Spleen (tissue), 7 donors: ENCODE results near the gene ZSCAN29.

Source experiments
- POLR2A ChIP-seq, 3 donors: fragments of 450-650 bp; IDR thresholded peaks; one replicate each; pipeline ENCODE4 v1.5.1; 2017; ENCODE audit warnings: antibody characterized with exemption in 3 of 3, mild to moderate bottlenecking in 1 of 3
- TF ChIP-seq, protein P1 (sequence below), 11 experiments: fragments of 200-600 bp in 7 of 11; fragments of 450-650 bp in 4 of 11; sonication (generic) in 4 of 11; IDR thresholded peaks in 8 of 11; conservative IDR thresholded peaks in 3 of 11; 1 replicate in 7 of 11; 2 replicates in 4 of 11; pipeline versions ENCODE4 v1.4.0 to v1.8.0; 2016 to 2021; ENCODE audit warnings: antibody characterized with exemption in 11 of 11, inconsistent platforms in 4 of 11, mild to moderate bottlenecking in 1 of 11
- donor health status: DM: no; HTN: no; CAD: no; lungs with moderate emphysema.
- donor health status: DM: no; HTN: no; CAD: no.
- donor health status: DM: no; HTN: no; CAD: no.

DNA sequence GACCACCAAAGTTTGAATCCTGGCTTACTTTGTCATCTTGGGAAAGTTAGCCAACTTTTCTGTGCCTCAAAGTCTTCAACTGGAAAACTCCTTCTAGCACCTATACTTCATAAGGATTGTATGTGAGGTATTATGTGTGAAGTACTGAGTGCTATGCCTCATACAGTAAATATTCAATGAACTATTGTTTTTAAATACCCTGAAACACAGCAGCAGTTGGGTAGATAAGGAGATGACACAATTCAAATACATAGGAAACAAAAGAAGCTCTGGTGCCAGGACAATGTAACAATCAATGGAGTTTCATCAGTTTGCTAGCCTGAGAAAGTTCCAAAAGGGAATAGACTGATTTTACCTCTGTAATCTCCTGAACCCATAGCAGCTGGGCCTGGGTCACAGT lies 43.4 kb upstream of the ZSCAN29 start:
- TF ChIP-seq, protein P1, sequence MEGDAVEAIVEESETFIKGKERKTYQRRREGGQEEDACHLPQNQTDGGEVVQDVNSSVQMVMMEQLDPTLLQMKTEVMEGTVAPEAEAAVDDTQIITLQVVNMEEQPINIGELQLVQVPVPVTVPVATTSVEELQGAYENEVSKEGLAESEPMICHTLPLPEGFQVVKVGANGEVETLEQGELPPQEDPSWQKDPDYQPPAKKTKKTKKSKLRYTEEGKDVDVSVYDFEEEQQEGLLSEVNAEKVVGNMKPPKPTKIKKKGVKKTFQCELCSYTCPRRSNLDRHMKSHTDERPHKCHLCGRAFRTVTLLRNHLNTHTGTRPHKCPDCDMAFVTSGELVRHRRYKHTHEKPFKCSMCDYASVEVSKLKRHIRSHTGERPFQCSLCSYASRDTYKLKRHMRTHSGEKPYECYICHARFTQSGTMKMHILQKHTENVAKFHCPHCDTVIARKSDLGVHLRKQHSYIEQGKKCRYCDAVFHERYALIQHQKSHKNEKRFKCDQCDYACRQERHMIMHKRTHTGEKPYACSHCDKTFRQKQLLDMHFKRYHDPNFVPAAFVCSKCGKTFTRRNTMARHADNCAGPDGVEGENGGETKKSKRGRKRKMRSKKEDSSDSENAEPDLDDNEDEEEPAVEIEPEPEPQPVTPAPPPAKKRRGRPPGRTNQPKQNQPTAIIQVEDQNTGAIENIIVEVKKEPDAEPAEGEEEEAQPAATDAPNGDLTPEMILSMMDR (IDR thresholded peaks at IDR 0.05 in 8 of 11, conservative IDR thresholded peaks at IDR 0.05 in 3 of 11) = no peak
- no peak for TF ChIP-seq POLR2A (IDR thresholded peaks at IDR 0.05)
